HepG2 (cell line): ENCODE results near the gene WSCD1. TPM values are rescaled to one million over a fixed set of nuclear protein-coding genes. Genes with fewer than 3 reads are reported as not detected.

Experiments used
- ATAC-seq: fragments of 200-7000 bp; cut with Tn5 transposase; 3 replicates; pipeline ENCODE4 v1.9.1; 2020; ENCODE audit warnings: mild to moderate bottlenecking, moderate library complexity
- BruUV-seq: library from RNA; stranded (reverse); fragments of 400-500 nt; replicated peaks from 2 replicates; lab custom pipeline; 2021; lab: Mats Ljungman, UMichigan
- CTCF ChIA-PET: fragments of 300-600 bp; formaldehyde crosslinking; extraction: SDS; loops from one replicate; lab custom pipeline; 2021; ENCODE audit warnings: low total read pairs, inconsistent platforms, low intra/inter-chr PET ratio; lab: Yijun Ruan, JAX
- POLR2A ChIA-PET: fragments of 350-600 bp; sonication (Branson Sonifier 250); formaldehyde crosslinking; loops from one replicate; lab custom pipeline; 2020; ENCODE audit warnings: antibody characterized with exemption, inconsistent platforms; lab: Yijun Ruan, JAX
- DNase-seq: peaks from one replicate; pipeline ENCODE4 v3.0.0-alpha.2; 2015; ENCODE audit warnings: low spot score
- FAIRE-seq: peaks from 3 replicates; lab custom pipeline; 2011; peaks lifted over from hg19 to GRCh38; lab: Jason Lieb, UNC
- H2AFZ ChIP-seq: one replicate; pipeline ENCODE4 v1.6.1; 2011; ENCODE audit warnings: low read length, inconsistent platforms
- H3K27ac ChIP-seq: fragments of 300-600 bp; 3 replicates; pipeline ENCODE4 v1.8.0; 2011; ENCODE audit warnings: mixed run types, mild to moderate bottlenecking, mixed read lengths, low read length, inconsistent platforms; ENCODE audit not compliant: insufficient read depth; ENCODE audit errors: extremely low read length
- H3K27me3 ChIP-seq, 2 experiments: fragments of 200-600 bp in 1 of 2; 2 replicates in 1 of 2; 3 replicates in 1 of 2; pipeline versions ENCODE4 v1.6.0 to v1.8.0; 2011; ENCODE audit warnings: low read length in 2 of 2, mild to moderate bottlenecking in 2 of 2, moderate library complexity in 2 of 2, inconsistent platforms in 1 of 2; ENCODE audit not compliant: insufficient read depth in 2 of 2, control insufficient read depth in 1 of 2
- H3K36me3 ChIP-seq, 2 experiments: fragments of 200-600 bp in 1 of 2; replicated peaks in 1 of 2; 2 replicates in 1 of 2; 3 replicates in 1 of 2; pipeline versions ENCODE4 v1.5.1 to v1.8.0; 2011; ENCODE audit warnings: low read length in 2 of 2, inconsistent platforms in 1 of 2; ENCODE audit not compliant: insufficient read depth in 2 of 2, control insufficient read depth in 1 of 2
- H3K4me1 ChIP-seq: 2 replicates; pipeline ENCODE4 v1.5.1; 2012; ENCODE audit warnings: low read length, inconsistent platforms; ENCODE audit not compliant: insufficient read depth
- H3K4me2 ChIP-seq: 2 replicates; pipeline ENCODE4 v1.6.0; 2011; ENCODE audit warnings: low read depth, low read length, inconsistent platforms
- H3K4me3 ChIP-seq, 3 experiments: fragments of 200-600 bp in 1 of 3; sonication (generic), shearing (Covaris generic) in 1 of 3; replicated peaks in 1 of 3; 2 replicates each; pipeline ENCODE4 v1.5.1; 2011 to 2016; ENCODE audit warnings: low read length in 3 of 3, inconsistent platforms in 2 of 3, low read depth in 2 of 3, mild to moderate bottlenecking in 2 of 3, control low read depth in 1 of 3, mixed read lengths in 1 of 3; ENCODE audit not compliant: insufficient read depth in 1 of 3
- H3K79me2 ChIP-seq: one replicate; pipeline ENCODE4 v1.6.1; 2011; ENCODE audit warnings: low read length, inconsistent platforms; ENCODE audit not compliant: insufficient read depth
- H3K9ac ChIP-seq: 2 replicates; pipeline ENCODE4 v1.6.0; 2011; ENCODE audit warnings: mild to moderate bottlenecking, low read depth, low read length, inconsistent platforms; ENCODE audit not compliant: insufficient read depth
- H3K9me3 ChIP-seq: 2 replicates; pipeline ENCODE4 v1.5.1; 2012; ENCODE audit warnings: mild to moderate bottlenecking, low read length
- H4K20me1 ChIP-seq: 2 replicates; pipeline ENCODE4 v1.6.0; 2011; ENCODE audit warnings: inconsistent platforms, mild to moderate bottlenecking, low read length, moderate library complexity; ENCODE audit not compliant: insufficient read depth
- AGO1 ChIP-seq: fragments of 200-400 bp; formaldehyde crosslinking; IDR thresholded peaks from 2 replicates; pipeline ENCODE4 v1.6.1; 2017; ENCODE audit warnings: mild to moderate bottlenecking, low read depth, low read length, moderate library complexity; ENCODE audit not compliant: poor library complexity, severe bottlenecking
- AHDC1 ChIP-seq: sonication (generic); formaldehyde crosslinking; IDR thresholded peaks from 2 replicates; pipeline ENCODE4 v1.5.1; 2020; ENCODE audit warnings: mild to moderate bottlenecking, missing genetic modification reagents, borderline replicate concordance
- ATF7-NPFF ChIP-seq: sonication (generic); formaldehyde crosslinking; IDR thresholded peaks from 2 replicates; pipeline ENCODE4 v1.8.1; 2023; ENCODE audit warnings: mild to moderate bottlenecking, low read depth, missing genetic modification reagents, moderate library complexity
- DMAP1 ChIP-seq: IDR thresholded peaks from 2 replicates; pipeline ENCODE4 v1.6.1; 2016
- ELF1 ChIP-seq: sonication (generic); formaldehyde crosslinking; IDR thresholded peaks from 2 replicates; pipeline ENCODE4 v1.4.0; 2020; ENCODE audit warnings: missing genetic modification reagents
- ERF ChIP-seq: IDR thresholded peaks from 2 replicates; pipeline ENCODE4 v1.6.1; 2018; ENCODE audit warnings: missing biosample characterization, missing genetic modification reagents
- FOXC1 ChIP-seq: sonication (generic); formaldehyde crosslinking; IDR thresholded peaks from 2 replicates; pipeline ENCODE4 v1.8.0; 2022; ENCODE audit warnings: mild to moderate bottlenecking, missing genetic modification reagents, borderline replicate concordance
- MAFF ChIP-seq: IDR thresholded peaks from 2 replicates; pipeline ENCODE4 v1.6.1; 2011; ENCODE audit warnings: low read depth, low read length, improper control_type of control experiment
- RBM39 ChIP-seq: fragments of 200-400 bp; formaldehyde crosslinking; IDR thresholded peaks from one replicate; pipeline ENCODE4 v1.6.1; 2018; ENCODE audit warnings: antibody characterized with exemption, mild to moderate bottlenecking, low read depth, low read length; ENCODE audit not compliant: poor library complexity, severe bottlenecking
- SCMH1 ChIP-seq: sonication (generic); formaldehyde crosslinking; IDR thresholded peaks from 2 replicates; pipeline ENCODE4 v1.9.0; 2021; ENCODE audit warnings: missing genetic modification reagents, mild to moderate bottlenecking, borderline replicate concordance
- ZNF34 ChIP-seq: sonication (generic); formaldehyde crosslinking; IDR thresholded peaks from 2 replicates; pipeline ENCODE4 v1.4.0; 2020; ENCODE audit warnings: mild to moderate bottlenecking, missing genetic modification reagents, borderline replicate concordance
- ZNF414 ChIP-seq: sonication (generic); formaldehyde crosslinking; IDR thresholded peaks from 2 replicates; pipeline ENCODE4 v1.5.0; 2020; ENCODE audit warnings: missing genetic modification reagents
- ZNF431 ChIP-seq: sonication (generic); formaldehyde crosslinking; IDR thresholded peaks from 2 replicates; pipeline ENCODE4 v1.9.0; 2022; ENCODE audit warnings: missing genetic modification reagents, low read depth, mild to moderate bottlenecking, borderline replicate concordance
- WGBS: methylation state at CpG from one replicate; pipeline ENCODE4 v1.1.6; 2017; ENCODE audit warnings: low lambda C conversion rate; 5-methylcytosine and 5-hydroxymethylcytosine counted together
- in situ Hi-C: cut with HindIII; loops from 2 replicates; pipeline ENCODE4 v1.10.0; 2017; ENCODE audit warnings: low pct_unique_long_range_greater_than_20kb; ENCODE audit not compliant: extremely low pct_ligation_motif_present
- intact Hi-C: fragments of 100-400 bp; cut with micrococcal nuclease; formaldehyde crosslinking; loops from one replicate; pipeline ENCODE4 v1.10.0; 2022; ENCODE audit not compliant: unreplicated experiment
- polyA plus RNA-seq, 8 experiments: library from polyadenylated mRNA; depleted of rRNA in 3 of 8; stranded (reverse) in 7 of 8; unstranded in 1 of 8; fragments of >200 nt; fragmentation: Illumina TruSeq in 4 of 8; extraction: Trizol in 4 of 8; gene quantifications; 2 replicates each; pipeline versions ENCODE4 v1.2.1 to v1.2.3, GENCODE V29; 2011 to 2016; ENCODE audit warnings: low read depth in 4 of 8, missing spikeins in 1 of 8, mixed read lengths in 1 of 8; ENCODE audit not compliant: insufficient read depth in 1 of 8
- total RNA-seq, 5 experiments: library from RNA; depleted of rRNA; stranded (reverse); fragments of >200 nt; fragmentation: Illumina TruSeq; extraction: Trizol; gene quantifications; 2 replicates each; pipeline ENCODE4 v1.2.3, GENCODE V29; 2016; ENCODE audit warnings: low read depth in 1 of 5
- TF ChIP-seq, protein P1 (sequence below): IDR thresholded peaks from 2 replicates; pipeline ENCODE4 v1.6.1; 2016; ENCODE audit warnings: low read depth, missing genetic modification reagents, missing compliant biosample characterization

The WSCD1 gene
- total and polyA plus RNA-seq, 2 of the 13 experiments (the other 11 are each of a cell fraction or from before 2014, with no cell fraction given) = 0.24 to 2.7 TPM

DNA sequence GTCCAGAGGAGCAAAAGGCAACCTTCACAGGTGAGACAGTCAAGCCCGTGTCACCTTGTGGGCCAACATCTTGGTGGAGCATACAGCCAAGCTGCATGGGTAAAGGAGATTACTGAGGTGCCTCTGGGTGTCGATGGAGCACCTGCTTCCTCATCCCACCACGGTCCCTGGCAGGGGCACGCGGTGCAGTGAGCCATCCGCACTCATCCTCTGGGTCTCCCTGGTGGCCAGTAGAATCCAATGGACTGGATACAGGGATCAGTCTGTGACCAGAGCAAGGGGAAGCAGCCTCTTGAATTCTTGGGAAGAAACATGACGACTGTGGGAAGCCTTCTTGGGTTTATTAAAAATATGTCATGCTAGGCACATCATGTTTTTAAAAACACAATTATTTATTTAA is 4.8 kb upstream of the WSCD1 start:
- DNase-seq (no peak), FAIRE-seq (no peak), ATAC-seq (no peak)
- ChIA-PET CTCF (no interaction called here), POLR2A (no interaction called here)
- WGBS = 0% methylated on average over 2 of the region's 7 CpGs
- Histone ChIP-seq H3K27me3 (peaks cover 0 to 22% of the 10 kb centered on the region in 2 experiments; a peak in 4 of 5 replicates), H3K4me2 (no peak overlapping the region), H3K27ac (no peak overlapping the region), H4K20me1 (no peaks in the 10 kb centered on the region), H3K4me1 (peaks cover 10% of the 10 kb centered on the region), H3K9me3 (no peaks in the 10 kb centered on the region), H3K9ac (no peak overlapping the region), H2AFZ (no peak overlapping the region), H3K4me3 (no peak overlapping the region), H3K79me2 (no peaks in the 10 kb centered on the region), H3K36me3 (no peaks in the 10 kb centered on the region)
- intact Hi-C loops (no loop called here), in situ Hi-C loops (no loop called here)
- no TSS peak for BruUV-seq
- TF ChIP-seq RBM39 (no peak), FOXC1 (CRISPR knock-in tag) (no peak), AHDC1 (CRISPR knock-in tag) (no peak), MAFF (no peak), SCMH1 (CRISPR knock-in tag) (no peak), AGO1 (no peak), ZNF34 (no peak), ZNF414 (CRISPR knock-in tag) (no peak), ERF (CRISPR knock-in tag) (no peak), ATF7-NPFF (CRISPR knock-in tag) (no peak), ELF1 (CRISPR knock-in tag) (no peak), DMAP1 (no peak), ZNF431 (CRISPR knock-in tag) (no peak)
- TF ChIP-seq, protein P1, sequence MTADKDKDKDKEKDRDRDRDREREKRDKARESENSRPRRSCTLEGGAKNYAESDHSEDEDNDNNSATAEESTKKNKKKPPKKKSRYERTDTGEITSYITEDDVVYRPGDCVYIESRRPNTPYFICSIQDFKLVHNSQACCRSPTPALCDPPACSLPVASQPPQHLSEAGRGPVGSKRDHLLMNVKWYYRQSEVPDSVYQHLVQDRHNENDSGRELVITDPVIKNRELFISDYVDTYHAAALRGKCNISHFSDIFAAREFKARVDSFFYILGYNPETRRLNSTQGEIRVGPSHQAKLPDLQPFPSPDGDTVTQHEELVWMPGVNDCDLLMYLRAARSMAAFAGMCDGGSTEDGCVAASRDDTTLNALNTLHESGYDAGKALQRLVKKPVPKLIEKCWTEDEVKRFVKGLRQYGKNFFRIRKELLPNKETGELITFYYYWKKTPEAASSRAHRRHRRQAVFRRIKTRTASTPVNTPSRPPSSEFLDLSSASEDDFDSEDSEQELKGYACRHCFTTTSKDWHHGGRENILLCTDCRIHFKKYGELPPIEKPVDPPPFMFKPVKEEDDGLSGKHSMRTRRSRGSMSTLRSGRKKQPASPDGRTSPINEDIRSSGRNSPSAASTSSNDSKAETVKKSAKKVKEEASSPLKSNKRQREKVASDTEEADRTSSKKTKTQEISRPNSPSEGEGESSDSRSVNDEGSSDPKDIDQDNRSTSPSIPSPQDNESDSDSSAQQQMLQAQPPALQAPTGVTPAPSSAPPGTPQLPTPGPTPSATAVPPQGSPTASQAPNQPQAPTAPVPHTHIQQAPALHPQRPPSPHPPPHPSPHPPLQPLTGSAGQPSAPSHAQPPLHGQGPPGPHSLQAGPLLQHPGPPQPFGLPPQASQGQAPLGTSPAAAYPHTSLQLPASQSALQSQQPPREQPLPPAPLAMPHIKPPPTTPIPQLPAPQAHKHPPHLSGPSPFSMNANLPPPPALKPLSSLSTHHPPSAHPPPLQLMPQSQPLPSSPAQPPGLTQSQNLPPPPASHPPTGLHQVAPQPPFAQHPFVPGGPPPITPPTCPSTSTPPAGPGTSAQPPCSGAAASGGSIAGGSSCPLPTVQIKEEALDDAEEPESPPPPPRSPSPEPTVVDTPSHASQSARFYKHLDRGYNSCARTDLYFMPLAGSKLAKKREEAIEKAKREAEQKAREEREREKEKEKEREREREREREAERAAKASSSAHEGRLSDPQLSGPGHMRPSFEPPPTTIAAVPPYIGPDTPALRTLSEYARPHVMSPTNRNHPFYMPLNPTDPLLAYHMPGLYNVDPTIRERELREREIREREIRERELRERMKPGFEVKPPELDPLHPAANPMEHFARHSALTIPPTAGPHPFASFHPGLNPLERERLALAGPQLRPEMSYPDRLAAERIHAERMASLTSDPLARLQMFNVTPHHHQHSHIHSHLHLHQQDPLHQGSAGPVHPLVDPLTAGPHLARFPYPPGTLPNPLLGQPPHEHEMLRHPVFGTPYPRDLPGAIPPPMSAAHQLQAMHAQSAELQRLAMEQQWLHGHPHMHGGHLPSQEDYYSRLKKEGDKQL (CRISPR knock-in tag) = no peak
